H1 (cell line): ENCODE results near the gene PCNX4. TPM values are rescaled to one million over a fixed set of nuclear protein-coding genes. Genes with fewer than 3 reads are reported as not detected.

Experiments used
- CTCF ChIA-PET: fragments of 300-600 bp; sonication (Branson Sonifier 250); formaldehyde crosslinking; loops from one replicate; lab custom pipeline; 2021; ENCODE audit not compliant: partially characterized antibody; lab: Charles Lee
- POLR2A ChIA-PET: fragments of 300-600 bp; sonication (Branson Sonifier 250); formaldehyde crosslinking; loops from one replicate; lab custom pipeline; 2021; ENCODE audit warnings: inconsistent platforms; ENCODE audit not compliant: partially characterized antibody; lab: Charles Lee
- DNase-seq, 2 experiments: peaks; one replicate each; pipeline versions ENCODE4 v3.0.0 to v3.0.0-alpha.2; 2010 to 2022; ENCODE audit warnings: low spot score in 2 of 2, low read depth in 1 of 2, mixed read lengths in 1 of 2
- FAIRE-seq: peaks from 2 replicates; lab custom pipeline; 2011; peaks lifted over from hg19 to GRCh38; lab: Jason Lieb, UNC
- H2AFZ ChIP-seq: 2 replicates; pipeline ENCODE4 v1.8.1; 2012; ENCODE audit warnings: low read length, inconsistent platforms
- H2AK5ac ChIP-seq: 2 replicates; pipeline ENCODE4 v1.6.1; 2013; ENCODE audit warnings: low read depth, low read length
- H2BK120ac ChIP-seq: replicated peaks from 2 replicates; pipeline ENCODE3; 2013; ENCODE audit warnings: low read depth, low read length, inconsistent platforms
- H2BK12ac ChIP-seq: 2 replicates; pipeline ENCODE4 v1.6.1; 2013; ENCODE audit warnings: low read depth, low read length
- H2BK15ac ChIP-seq: 2 replicates; pipeline ENCODE4 v1.6.1; 2013; ENCODE audit warnings: low read length
- H2BK20ac ChIP-seq: 2 replicates; pipeline ENCODE4 v1.6.1; 2013; ENCODE audit warnings: low read length
- H2BK5ac ChIP-seq: 2 replicates; pipeline ENCODE4 v1.6.1; 2013; ENCODE audit warnings: low read depth, low read length
- H3K14ac ChIP-seq: 2 replicates; pipeline ENCODE4 v1.6.1; 2013; ENCODE audit warnings: inconsistent platforms; ENCODE audit not compliant: insufficient read length
- H3K18ac ChIP-seq: 2 replicates; pipeline ENCODE4 v1.6.1; 2013; ENCODE audit warnings: low read length; ENCODE audit errors: extremely low read depth
- H3K23ac ChIP-seq: 2 replicates; pipeline ENCODE4 v1.6.1; 2013; ENCODE audit warnings: inconsistent platforms; ENCODE audit not compliant: insufficient read length
- H3K23me2 ChIP-seq: 2 replicates; pipeline ENCODE4 v1.6.1; 2013; ENCODE audit warnings: low read depth, low read length
- H3K27ac ChIP-seq: 2 replicates; pipeline ENCODE4 v1.6.1; 2011; ENCODE audit warnings: low read depth, low read length, inconsistent platforms
- H3K27me3 ChIP-seq, 4 experiments: replicated peaks in 1 of 4; 1 replicate in 1 of 4; 2 replicates in 3 of 4; pipeline versions ENCODE4 v1.6.1 to v1.8.1; 2011 to 2013; ENCODE audit warnings: low read length in 3 of 4, mild to moderate bottlenecking in 3 of 4, inconsistent platforms in 2 of 4, mixed read lengths in 2 of 4, moderate library complexity in 1 of 4; ENCODE audit not compliant: control insufficient read depth in 3 of 4, insufficient read depth in 3 of 4; ENCODE audit errors: extremely low read depth in 1 of 4
- H3K36me3 ChIP-seq, 4 experiments: 2 replicates each; pipeline versions ENCODE4 v1.6.1 to v1.8.1; 2011 to 2013; ENCODE audit warnings: mild to moderate bottlenecking in 4 of 4, low read length in 3 of 4, moderate library complexity in 2 of 4, control low read depth in 1 of 4, inconsistent platforms in 1 of 4; ENCODE audit not compliant: insufficient read depth in 4 of 4, control insufficient read depth in 2 of 4
- H3K4ac ChIP-seq: replicated peaks from 2 replicates; pipeline ENCODE3; 2013; ENCODE audit warnings: low read length, low read depth, mixed read lengths, inconsistent platforms; ENCODE audit not compliant: insufficient read length
- H3K4me1 ChIP-seq, 4 experiments: replicated peaks in 1 of 4; 1 replicate in 1 of 4; 2 replicates in 3 of 4; pipeline versions ENCODE4 v1.6.1 to v1.8.1; 2011 to 2013; ENCODE audit warnings: low read length in 3 of 4, inconsistent platforms in 2 of 4, mixed read lengths in 1 of 4; ENCODE audit not compliant: insufficient read depth in 4 of 4, control insufficient read depth in 3 of 4
- H3K4me2 ChIP-seq, 2 experiments: 2 replicates each; pipeline versions ENCODE4 v1.6.1 to v1.8.1; 2011 to 2013; ENCODE audit warnings: low read depth in 2 of 2, low read length in 2 of 2, control low read depth in 1 of 2, inconsistent platforms in 1 of 2, mild to moderate bottlenecking in 1 of 2; ENCODE audit not compliant: insufficient read depth in 1 of 2
- H3K4me3 ChIP-seq, 4 experiments: fragments of 200-600, 300-600 bp in 1 of 4; sonication (generic), shearing (Covaris generic), sonication (Bioruptor Twin) in 1 of 4; 2 replicates each; pipeline versions ENCODE4 v1.5.1 to v1.8.1; 2011 to 2016; ENCODE audit warnings: low read length in 4 of 4, low read depth in 3 of 4, control low read depth in 2 of 4, inconsistent platforms in 2 of 4, mild to moderate bottlenecking in 2 of 4, mixed read lengths in 1 of 4, moderate library complexity in 1 of 4; ENCODE audit not compliant: insufficient read depth in 2 of 4; ENCODE audit errors: extremely low read depth in 1 of 4
- H3K56ac ChIP-seq: replicated peaks from 2 replicates; pipeline ENCODE3; 2013; ENCODE audit warnings: low read depth, mild to moderate bottlenecking, mixed read lengths, low read length, inconsistent platforms; ENCODE audit not compliant: insufficient read length
- H3K79me1 ChIP-seq: 2 replicates; pipeline ENCODE4 v1.6.1; 2013; ENCODE audit warnings: low read depth, low read length, control low read depth
- H3K79me2 ChIP-seq, 2 experiments: 2 replicates each; pipeline versions ENCODE4 v1.6.1 to v1.8.1; 2012 to 2013; ENCODE audit warnings: low read length in 2 of 2, mild to moderate bottlenecking in 2 of 2, inconsistent platforms in 1 of 2; ENCODE audit not compliant: insufficient read depth in 2 of 2, control insufficient read depth in 1 of 2
- H3K9ac ChIP-seq, 4 experiments: replicated peaks in 1 of 4; 1 replicate in 1 of 4; 2 replicates in 3 of 4; pipeline versions ENCODE4 v1.6.1 to v1.8.1; 2011 to 2013; ENCODE audit warnings: low read depth in 3 of 4, low read length in 3 of 4, control low read depth in 2 of 4, mild to moderate bottlenecking in 2 of 4, moderate library complexity in 2 of 4, inconsistent platforms in 1 of 4; ENCODE audit errors: extremely low read depth in 1 of 4
- H3K9me3 ChIP-seq, 2 experiments: 2 replicates each; pipeline versions ENCODE4 v1.6.1 to v1.8.1; 2012 to 2013; ENCODE audit warnings: mild to moderate bottlenecking in 2 of 2, moderate library complexity in 2 of 2, control low read depth in 1 of 2, inconsistent platforms in 1 of 2, low read depth in 1 of 2, low read length in 1 of 2, mixed read lengths in 1 of 2; ENCODE audit not compliant: insufficient read depth in 2 of 2
- H4K20me1 ChIP-seq, 2 experiments: replicated peaks in 1 of 2; 2 replicates each; pipeline versions ENCODE3 to v1.8.1; 2011 to 2013; ENCODE audit warnings: inconsistent platforms in 2 of 2, low read length in 2 of 2, mild to moderate bottlenecking in 1 of 2; ENCODE audit not compliant: insufficient read depth in 2 of 2, control insufficient read depth in 1 of 2
- H4K5ac ChIP-seq: 2 replicates; pipeline ENCODE4 v1.6.1; 2013; ENCODE audit warnings: low read length, low read depth, mixed read lengths, inconsistent platforms; ENCODE audit not compliant: insufficient read length
- H4K8ac ChIP-seq: 2 replicates; pipeline ENCODE4 v1.8.0; 2013; ENCODE audit warnings: mild to moderate bottlenecking, moderate library complexity, low read length, inconsistent platforms; ENCODE audit not compliant: insufficient read depth; ENCODE audit errors: extremely low read depth
- H4K91ac ChIP-seq: replicated peaks from 2 replicates; pipeline ENCODE3; 2013; ENCODE audit warnings: low read length, mixed read lengths, inconsistent platforms; ENCODE audit not compliant: insufficient read length
- NANOG ChIP-seq: IDR thresholded peaks from 2 replicates; pipeline ENCODE4 v1.6.1; 2011; ENCODE audit warnings: low read length, low read depth, mild to moderate bottlenecking, inconsistent platforms; ENCODE audit not compliant: insufficient read depth, poor library complexity, severe bottlenecking
- RFX5 ChIP-seq: IDR thresholded peaks from 2 replicates; pipeline ENCODE4 v1.6.1; 2011; ENCODE audit warnings: low read depth, low read length, improper control_type of control experiment, borderline replicate concordance
- YY1 ChIP-seq: IDR thresholded peaks from 2 replicates; pipeline ENCODE4 v1.6.1; 2011; ENCODE audit warnings: low read depth, mild to moderate bottlenecking, low read length
- WGBS, 2 experiments: shearing (Covaris generic) in 1 of 2; methylation state at CpG; one replicate each; pipeline versions ENCODE4 v1.1.6 to v1.1.7; 2013 to 2015; ENCODE audit warnings: low lambda C conversion rate in 2 of 2, mixed read lengths in 2 of 2, inconsistent platforms in 1 of 2, low coverage in 1 of 2, missing lambda C conversion rate in 1 of 2; ENCODE audit not compliant: insufficient replicate concordance in 2 of 2, insufficient coverage in 1 of 2, insufficient read length in 1 of 2; ENCODE audit errors: extremely low coverage in 1 of 2, missing lambda C conversion rate in 1 of 2; 5-methylcytosine and 5-hydroxymethylcytosine counted together
- polyA plus RNA-seq, 7 experiments: library from polyadenylated mRNA; depleted of rRNA in 3 of 7; stranded (reverse) in 5 of 7; unstranded in 2 of 7; fragments of >200 nt in 5 of 7; fragments of 200-250 nt in 2 of 7; gene quantifications; 1 replicate in 5 of 7; 2 replicates in 1 of 7; 4 replicates in 1 of 7; pipeline versions ENCODE4 v1.2.1 to v1.2.3, GENCODE V29; 2011 to 2013; ENCODE audit warnings: missing spikeins in 2 of 7, mixed read lengths in 2 of 7
- total RNA-seq: library from RNA; stranded (reverse); fragmentation: NEBNext Ultra II Directional; extraction: Animal tissue kit (Norgen Biotek cat#: 25700); gene quantifications from 2 replicates; pipeline ENCODE4 v1.2.1, GENCODE V29; 2021

PCNX4 gene
- total and polyA plus RNA-seq, 2 of the 8 experiments (the other 6 are each of a cell fraction or from before 2014, with no cell fraction given) = 28.4 to 35.5 TPM

DNA sequence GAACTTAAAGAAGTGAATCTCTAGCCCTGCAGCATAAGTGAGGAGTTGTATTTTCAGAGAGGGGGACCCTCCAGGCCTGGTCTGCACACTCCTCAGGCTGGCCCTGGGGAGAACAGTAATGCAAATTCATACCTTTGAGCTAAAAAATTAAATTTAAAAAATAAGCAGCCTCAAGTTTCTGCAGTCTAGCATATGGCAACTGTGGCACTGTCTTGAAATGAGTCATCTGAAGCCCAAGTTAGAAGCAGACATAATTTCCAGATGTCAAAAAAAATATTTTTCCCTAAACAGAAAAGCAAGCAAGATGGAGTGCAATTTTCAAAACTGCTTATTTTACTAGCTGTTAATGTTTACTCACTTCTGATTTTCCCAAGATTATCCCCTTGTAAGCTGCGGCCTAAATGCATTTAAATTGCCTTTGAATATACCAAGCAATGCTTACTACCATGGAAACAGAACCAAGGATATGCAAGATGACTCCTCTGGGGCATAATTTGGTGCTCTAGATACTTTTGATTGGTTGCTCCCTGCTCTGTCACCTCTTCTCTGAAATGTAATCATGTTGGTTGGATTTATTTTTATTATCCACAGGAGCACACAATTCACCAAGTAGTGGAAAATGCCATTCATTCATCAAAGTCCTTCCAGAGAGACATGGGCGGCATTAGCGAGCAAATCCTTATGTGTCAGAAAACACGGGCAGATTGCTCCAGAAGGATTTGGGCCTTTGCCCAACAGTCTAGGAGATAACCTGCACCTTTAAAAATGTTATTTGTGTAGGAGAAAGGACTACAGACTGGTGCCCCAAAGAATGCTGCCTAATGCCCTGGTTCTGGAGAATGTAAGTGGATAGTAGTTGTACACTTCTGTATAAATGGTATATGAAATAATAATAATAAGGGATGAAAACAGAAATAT lies 98.5 kb downstream of the PCNX4 start:
- Histone ChIP-seq H2AFZ (no peak overlapping the region), H3K79me1 (no peaks in the 10 kb centered on the region), H4K8ac (no peak overlapping the region), H3K56ac (no peak overlapping the region), H2BK12ac (no peak overlapping the region), H2BK5ac (no peak overlapping the region), H2BK120ac (no peak overlapping the region), H3K9me3 (no peaks in the 10 kb centered on the region), H3K27ac (no peak overlapping the region), H3K4me2 (no peak overlapping the region), H4K5ac (no peak overlapping the region), H4K91ac (no peak overlapping the region), H3K36me3 (no peaks in the 10 kb centered on the region), H2BK15ac (no peak overlapping the region), H3K4me1 (peaks cover 0 to 3% (median 0%) of the 10 kb centered on the region in 4 experiments; a peak in 1 of 7 replicates), H3K27me3 (no peaks in the 10 kb centered on the region), H3K23ac (no peak overlapping the region), H2AK5ac (no peak overlapping the region), H3K4ac (no peak overlapping the region), H3K14ac (no peak overlapping the region), H4K20me1 (no peaks in the 10 kb centered on the region), H3K18ac (no peak overlapping the region), H3K9ac (no peak overlapping the region), H3K79me2 (no peaks in the 10 kb centered on the region), H3K4me3 (no peak overlapping the region), H3K23me2 (no peaks in the 10 kb centered on the region), H2BK20ac (no peak overlapping the region)
- DNase-seq = no peak
- WGBS, 2 experiments = 93% methylated on average over 4 of the region's 4 CpGs; no CpG with 5 or more reads in 1 of the 2 experiments
- POLR2A ChIA-PET = no interaction called here
- no peak for FAIRE-seq
- CTCF ChIA-PET = interaction anchor here (1.1 to 1.2 kb wide), 2 partner anchors 160 to 614 kb away, joined by 3 read pairs; partner anchors contain the start of gene CCDC175
- TF ChIP-seq NANOG = no peak
- no peak for TF ChIP-seq RFX5
- TF ChIP-seq YY1 = no peak
